Hepatocyte (in vitro differentiated cells): ENCODE results near the gene SDCBP2. TPM values are rescaled to one million over a fixed set of nuclear protein-coding genes. Genes with fewer than 3 reads are reported as not detected.

Source experiments
- DNase-seq: peaks from one replicate; pipeline ENCODE4 v3.0.0-alpha.2; 2016; ENCODE audit warnings: low spot score
- H2AFZ ChIP-seq: fragments of 200-600 bp; sonication (generic); 2 replicates; pipeline ENCODE4 v1.6.0; 2016; ENCODE audit warnings: antibody characterized with exemption, mild to moderate bottlenecking
- H3K27ac ChIP-seq: fragments of 200-600 bp; sonication (generic); 2 replicates; pipeline ENCODE4 v1.5.1; 2016; ENCODE audit warnings: mild to moderate bottlenecking
- H3K27me3 ChIP-seq: fragments of 200-600 bp; sonication (generic); 2 replicates; pipeline ENCODE4 v1.6.1; 2016
- H3K36me3 ChIP-seq: fragments of 200-600 bp; sonication (generic); replicated peaks from 2 replicates; pipeline ENCODE4 v1.5.1; 2016; ENCODE audit warnings: low read depth; ENCODE audit not compliant: insufficient read depth
- H3K4me1 ChIP-seq: fragments of 200-600 bp; sonication (generic); 2 replicates; pipeline ENCODE4 v1.5.1; 2016; ENCODE audit warnings: mild to moderate bottlenecking, moderate library complexity; ENCODE audit not compliant: insufficient read depth
- H3K4me2 ChIP-seq: fragments of 200-600 bp; sonication (generic); 2 replicates; pipeline ENCODE4 v1.6.0; 2016
- H3K4me3 ChIP-seq: fragments of 200-600 bp; sonication (generic); 2 replicates; pipeline ENCODE4 v1.5.1; 2016; ENCODE audit warnings: mild to moderate bottlenecking
- H3K79me2 ChIP-seq: fragments of 200-600 bp; sonication (generic); 2 replicates; pipeline ENCODE4 v1.6.0; 2017; ENCODE audit warnings: mild to moderate bottlenecking
- H3K9me2 ChIP-seq: fragments of 200-600 bp; sonication (generic); replicated peaks from 2 replicates; pipeline ENCODE4 v1.6.0; 2017; ENCODE audit warnings: mild to moderate bottlenecking; ENCODE audit not compliant: insufficient read depth
- H3K9me3 ChIP-seq: fragments of 200-600 bp; sonication (generic); 2 replicates; pipeline ENCODE4 v1.5.1; 2016; ENCODE audit warnings: low read depth, mild to moderate bottlenecking
- H4K20me1 ChIP-seq: fragments of 200-600 bp; sonication (generic); 2 replicates; pipeline ENCODE4 v1.6.0; 2016; ENCODE audit warnings: mild to moderate bottlenecking; ENCODE audit not compliant: insufficient read depth, poor library complexity, severe bottlenecking
- CTCF ChIP-seq: fragments of 200-600 bp; sonication (generic); IDR thresholded peaks from 2 replicates; pipeline ENCODE4 v1.5.1; 2016; ENCODE audit warnings: antibody characterized with exemption, mild to moderate bottlenecking; ENCODE audit not compliant: poor library complexity
- EZH2 ChIP-seq: fragments of 200-600 bp; sonication (generic); IDR thresholded peaks from 2 replicates; pipeline ENCODE4 v1.6.1; 2016; ENCODE audit warnings: antibody characterized with exemption, mild to moderate bottlenecking, borderline replicate concordance
- EZH2phosphoT487 ChIP-seq: fragments of 200-600 bp; sonication (generic); IDR thresholded peaks from one replicate; pipeline ENCODE4 v1.6.1; 2018; ENCODE audit warnings: antibody characterized with exemption, mild to moderate bottlenecking, low read depth, moderate library complexity; ENCODE audit not compliant: unreplicated experiment, severe bottlenecking
- WGBS: methylation state at CpG from one replicate; pipeline ENCODE4 v1.1.6; 2016; ENCODE audit warnings: low lambda C conversion rate; ENCODE audit errors: missing lambda C conversion rate; 5-methylcytosine and 5-hydroxymethylcytosine counted together
- polyA plus RNA-seq: library from polyadenylated mRNA; unstranded; fragments of >200 nt; fragmentation: Nextera tagmentation; extraction: Ambion mirVana; gene quantifications from 2 replicates; pipeline ENCODE4 v1.2.1, GENCODE V29; 2016
- total RNA-seq: library from RNA; depleted of rRNA; stranded (reverse); fragments of >200 nt; gene quantifications from 2 replicates; pipeline ENCODE4 v1.2.3, GENCODE V29; 2014

SDCBP2 gene
- total and polyA plus RNA-seq, 2 experiments from 2014 or later, result 64.1 to 83.3 TPM

GRCh38 chr20:1324598-1325172 is 4.3 kb downstream of the SDCBP2 start:
- no peaks in the 10 kb centered on the region for H3K9me2 ChIP-seq
- peak overlapping the region; percentile 85 for H3K4me2 ChIP-seq
- TF ChIP-seq CTCF (no peak), EZH2 (no peak), EZH2phosphoT487 (no peak)
- peaks cover 43% of the 10 kb centered on the region for H3K79me2 ChIP-seq
- peak overlapping the region; percentile 37 for H3K4me3 ChIP-seq
- H3K27ac ChIP-seq, result peak overlapping the region; percentile 100
- peak overlapping the region; percentile 50 for H2AFZ ChIP-seq
- no peaks in the 10 kb centered on the region for H3K27me3 ChIP-seq
- peaks cover 33% of the 10 kb centered on the region for H3K4me1 ChIP-seq
- no peaks in the 10 kb centered on the region for H4K20me1 ChIP-seq
- no peaks in the 10 kb centered on the region for H3K9me3 ChIP-seq
- WGBS, result 44% methylated on average over 15 of the region's 15 CpGs
- no peak for DNase-seq
- no peaks in the 10 kb centered on the region for H3K36me3 ChIP-seq

- TF ChIP-seq CTCF (no peak), EZH2 (no peak), EZH2phosphoT487 (no peak)
- Histone ChIP-seq H3K27ac (no peak overlapping the region), H3K79me2 (peaks cover 40% of the 10 kb centered on the region), H3K4me3 (no peak overlapping the region), H3K4me2 (peak overlapping the region; percentile 85), H3K27me3 (no peaks in the 10 kb centered on the region), H3K4me1 (peaks cover 29% of the 10 kb centered on the region), H3K36me3 (no peaks in the 10 kb centered on the region), H3K9me3 (no peaks in the 10 kb centered on the region), H2AFZ (peak overlapping the region; percentile 50), H3K9me2 (no peaks in the 10 kb centered on the region), H4K20me1 (no peaks in the 10 kb centered on the region)
- DNase-seq, result no peak
- 86% methylated on average over 12 of the region's 12 CpGs for WGBS
These were observed 4.9 kb downstream of the SDCBP2 start for GRCh38 chr20:1323830-1324597.

- Histone ChIP-seq H3K4me1 (peaks cover 22% of the 10 kb centered on the region), H4K20me1 (no peaks in the 10 kb centered on the region), H3K9me2 (no peaks in the 10 kb centered on the region), H3K4me3 (no peak overlapping the region), H3K36me3 (no peaks in the 10 kb centered on the region), H3K9me3 (no peaks in the 10 kb centered on the region), H3K4me2 (no peak overlapping the region), H3K79me2 (peaks cover 35% of the 10 kb centered on the region), H2AFZ (no peak overlapping the region), H3K27me3 (no peaks in the 10 kb centered on the region), H3K27ac (peak overlapping the region; percentile 64)
- 80% methylated on average over 6 of the region's 6 CpGs for WGBS
- DNase-seq, result no peak
- TF ChIP-seq EZH2, result no peak
- no peak for TF ChIP-seq CTCF
- no peak for TF ChIP-seq EZH2phosphoT487
These were observed 5.7 kb downstream of the SDCBP2 start for GRCh38 chr20:1323256-1323655.
